A549 (cell line): ENCODE data around the gene LRRD1.

Experiments used
- BHLHE40 ChIP-seq: IDR thresholded peaks from 2 replicates; pipeline ENCODE4 v1.6.1; 2012; ENCODE audit warnings: low read depth, low read length, inconsistent platforms
- CHD2 ChIP-seq: fragments of 150-350 bp; IDR thresholded peaks from 2 replicates; pipeline ENCODE4 v1.6.1; 2014; ENCODE audit warnings: low read length; ENCODE audit not compliant: partially characterized antibody
- CTCF ChIP-seq: fragments of >200 bp; sonication (Bioruptor Twin); formaldehyde crosslinking; IDR thresholded peaks from 3 replicates; pipeline ENCODE4 v1.5.1; 2016
- ELK1 ChIP-seq: fragments of 150-350 bp; IDR thresholded peaks from 2 replicates; pipeline ENCODE4 v1.6.1; 2014; ENCODE audit warnings: low read depth, mild to moderate bottlenecking, low read length
- GATA3 ChIP-seq: IDR thresholded peaks from 2 replicates; pipeline ENCODE4 v1.6.1; 2012; ENCODE audit warnings: borderline replicate concordance
- HDAC2 ChIP-seq: fragments of 200-600 bp; sonication (generic); IDR thresholded peaks from 2 replicates; pipeline ENCODE4 v1.6.1; 2016
- HOXA7 ChIP-seq: fragments of 250-450 bp; sonication (Bioruptor Pico); IDR thresholded peaks from 2 replicates; pipeline ENCODE4 v1.5.0; 2020; ENCODE audit warnings: mild to moderate bottlenecking, moderate library complexity
- KDM1A ChIP-seq: fragments of 200-600 bp; sonication (generic); IDR thresholded peaks from 2 replicates; pipeline ENCODE4 v1.6.1; 2016; ENCODE audit warnings: low read depth, mild to moderate bottlenecking
- MAFK ChIP-seq: fragments of 450-650 bp; IDR thresholded peaks from 2 replicates; pipeline ENCODE4 v1.6.1; 2014; ENCODE audit not compliant: partially characterized antibody
- SMC3 ChIP-seq: fragments of >200 bp; sonication (Bioruptor Twin); formaldehyde crosslinking; IDR thresholded peaks from 3 replicates; pipeline ENCODE4 v1.6.1; 2018; ENCODE audit warnings: inconsistent platforms
- ZC3H11A ChIP-seq: fragments of 450-650 bp; IDR thresholded peaks from 2 replicates; pipeline ENCODE4 v1.6.1; 2014; ENCODE audit warnings: antibody characterized with exemption, mild to moderate bottlenecking
- TF ChIP-seq, protein P1 (sequence below): fragments of 200-600 bp; sonication (generic); IDR thresholded peaks from 2 replicates; pipeline ENCODE4 v1.6.1; 2016; ENCODE audit warnings: antibody characterized with exemption, mild to moderate bottlenecking, moderate library complexity

GRCh38 chr7:92134271-92135051 is 44.5 kb downstream of the LRRD1 start, which contains the start of gene CYP51A1:
- no peak for TF ChIP-seq HOXA7
- no peak; the same call in 2 of the 3 replicates for TF ChIP-seq SMC3
- no peak for TF ChIP-seq CTCF
- TF ChIP-seq ZC3H11A: no peak
- TF ChIP-seq ELK1: no peak
- peak; percentile 41; the same call in 1 of the 2 replicates for TF ChIP-seq GATA3
- no peak for TF ChIP-seq MAFK
- TF ChIP-seq BHLHE40: 0 out of 2 replicates have a peak, but pooled peaks have one; percentile 7
- TF ChIP-seq HDAC2: no peak
- TF ChIP-seq CHD2: peak; percentile 78
- no peak for TF ChIP-seq KDM1A
- TF ChIP-seq, protein P1, sequence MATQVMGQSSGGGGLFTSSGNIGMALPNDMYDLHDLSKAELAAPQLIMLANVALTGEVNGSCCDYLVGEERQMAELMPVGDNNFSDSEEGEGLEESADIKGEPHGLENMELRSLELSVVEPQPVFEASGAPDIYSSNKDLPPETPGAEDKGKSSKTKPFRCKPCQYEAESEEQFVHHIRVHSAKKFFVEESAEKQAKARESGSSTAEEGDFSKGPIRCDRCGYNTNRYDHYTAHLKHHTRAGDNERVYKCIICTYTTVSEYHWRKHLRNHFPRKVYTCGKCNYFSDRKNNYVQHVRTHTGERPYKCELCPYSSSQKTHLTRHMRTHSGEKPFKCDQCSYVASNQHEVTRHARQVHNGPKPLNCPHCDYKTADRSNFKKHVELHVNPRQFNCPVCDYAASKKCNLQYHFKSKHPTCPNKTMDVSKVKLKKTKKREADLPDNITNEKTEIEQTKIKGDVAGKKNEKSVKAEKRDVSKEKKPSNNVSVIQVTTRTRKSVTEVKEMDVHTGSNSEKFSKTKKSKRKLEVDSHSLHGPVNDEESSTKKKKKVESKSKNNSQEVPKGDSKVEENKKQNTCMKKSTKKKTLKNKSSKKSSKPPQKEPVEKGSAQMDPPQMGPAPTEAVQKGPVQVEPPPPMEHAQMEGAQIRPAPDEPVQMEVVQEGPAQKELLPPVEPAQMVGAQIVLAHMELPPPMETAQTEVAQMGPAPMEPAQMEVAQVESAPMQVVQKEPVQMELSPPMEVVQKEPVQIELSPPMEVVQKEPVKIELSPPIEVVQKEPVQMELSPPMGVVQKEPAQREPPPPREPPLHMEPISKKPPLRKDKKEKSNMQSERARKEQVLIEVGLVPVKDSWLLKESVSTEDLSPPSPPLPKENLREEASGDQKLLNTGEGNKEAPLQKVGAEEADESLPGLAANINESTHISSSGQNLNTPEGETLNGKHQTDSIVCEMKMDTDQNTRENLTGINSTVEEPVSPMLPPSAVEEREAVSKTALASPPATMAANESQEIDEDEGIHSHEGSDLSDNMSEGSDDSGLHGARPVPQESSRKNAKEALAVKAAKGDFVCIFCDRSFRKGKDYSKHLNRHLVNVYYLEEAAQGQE: peak; percentile 51; the same call in 1 of the 2 replicates
